IMR-90 (cell line): ENCODE measurements around the gene NPW. TPM values are rescaled to one million over a fixed set of nuclear protein-coding genes. Genes with fewer than 3 reads are reported as not detected.
"Not testable (repeated sequence)": the region's sequence is repeated elsewhere in the genome, so short reads cannot be mapped to it uniquely, and the experiment has no call there.

Source experiments
- ATAC-seq: fragments of 200-7000 bp; cut with Tn5 transposase; 2 replicates; pipeline ENCODE4 v1.9.1; 2020; ENCODE audit warnings: low read depth, mild to moderate bottlenecking, moderate library complexity
- BruUV-seq: library from RNA; stranded (reverse); fragments of 400-500 nt; replicated peaks from 2 replicates; lab custom pipeline; 2021; lab: Mats Ljungman, UMichigan
- CTCF ChIA-PET: fragments of 300-600 bp; formaldehyde crosslinking; extraction: SDS; loops from one replicate; lab custom pipeline; 2021; ENCODE audit warnings: antibody characterized with exemption; lab: Yijun Ruan, JAX
- POLR2A ChIA-PET: fragments of 300-600 bp; sonication (Branson Sonifier 250); formaldehyde crosslinking; loops from one replicate; lab custom pipeline; 2022; ENCODE audit warnings: antibody characterized with exemption; ENCODE audit not compliant: unreplicated experiment; lab: Charles Lee
- DNase-seq: peaks from one replicate; pipeline ENCODE4 v3.0.0; 2013
- H2AFZ ChIP-seq: replicated peaks from 2 replicates; pipeline ENCODE3; 2013; ENCODE audit warnings: low read length, mild to moderate bottlenecking; ENCODE audit not compliant: poor library complexity
- H2AK5ac ChIP-seq: 2 replicates; pipeline ENCODE4 v1.6.1; 2013; ENCODE audit warnings: low read depth, low read length, inconsistent platforms
- H2AK9ac ChIP-seq: replicated peaks from 2 replicates; pipeline ENCODE3; 2013; ENCODE audit warnings: mild to moderate bottlenecking, low read depth, low read length, moderate library complexity; ENCODE audit not compliant: poor library complexity
- H2BK120ac ChIP-seq: 2 replicates; pipeline ENCODE4 v1.6.1; 2013; ENCODE audit warnings: low read depth, low read length, inconsistent platforms
- H2BK15ac ChIP-seq: 3 replicates; pipeline ENCODE4 v1.6.1; 2013; ENCODE audit warnings: low read depth, low read length, inconsistent platforms
- H2BK20ac ChIP-seq: 2 replicates; pipeline ENCODE4 v1.6.1; 2013; ENCODE audit warnings: low read depth, mild to moderate bottlenecking, inconsistent platforms, low read length, moderate library complexity
- H2BK5ac ChIP-seq: 2 replicates; pipeline ENCODE4 v1.6.1; 2013; ENCODE audit warnings: mild to moderate bottlenecking, low read depth, low read length, inconsistent platforms; ENCODE audit not compliant: poor library complexity, severe bottlenecking
- H3K14ac ChIP-seq: replicated peaks from 2 replicates; pipeline ENCODE4 v1.6.1; 2013; ENCODE audit warnings: low read depth, low read length, inconsistent platforms
- H3K18ac ChIP-seq: 2 replicates; pipeline ENCODE4 v1.6.1; 2013; ENCODE audit warnings: low read depth, low read length, control low read depth
- H3K23ac ChIP-seq: 2 replicates; pipeline ENCODE4 v1.6.1; 2013; ENCODE audit warnings: low read depth, low read length, inconsistent platforms
- H3K27ac ChIP-seq: 2 replicates; pipeline ENCODE4 v1.5.1; 2013; ENCODE audit warnings: mild to moderate bottlenecking, control low read depth, low read length; ENCODE audit not compliant: insufficient read depth
- H3K27me3 ChIP-seq: 2 replicates; pipeline ENCODE4 v1.6.1; 2013; ENCODE audit warnings: low read length; ENCODE audit not compliant: control insufficient read depth, insufficient read depth
- H3K36me3 ChIP-seq: 2 replicates; pipeline ENCODE4 v1.6.1; 2013; ENCODE audit warnings: low read length, mixed read lengths; ENCODE audit not compliant: control insufficient read depth, insufficient read depth
- H3K4ac ChIP-seq: 2 replicates; pipeline ENCODE4 v1.6.1; 2013; ENCODE audit warnings: low read depth, low read length, inconsistent platforms
- H3K4me1 ChIP-seq: 2 replicates; pipeline ENCODE4 v1.6.1; 2013; ENCODE audit warnings: low read length, mixed read lengths; ENCODE audit not compliant: control insufficient read depth, insufficient read depth
- H3K4me2 ChIP-seq: 2 replicates; pipeline ENCODE4 v1.6.1; 2013; ENCODE audit warnings: low read depth, mild to moderate bottlenecking, control low read depth, low read length, moderate library complexity
- H3K4me3 ChIP-seq: 2 replicates; pipeline ENCODE4 v1.5.1; 2013; ENCODE audit warnings: low read depth, mild to moderate bottlenecking, control low read depth, low read length, moderate library complexity; ENCODE audit not compliant: insufficient read depth
- H3K56ac ChIP-seq: 2 replicates; pipeline ENCODE4 v1.6.1; 2013; ENCODE audit warnings: low read length, inconsistent platforms; ENCODE audit not compliant: insufficient read depth; ENCODE audit errors: extremely low read depth
- H3K79me1 ChIP-seq, 2 experiments: 2 replicates each; pipeline ENCODE4 v1.6.1; 2013; ENCODE audit warnings: low read length in 2 of 2, inconsistent platforms in 1 of 2, low read depth in 1 of 2
- H3K9ac ChIP-seq: 2 replicates; pipeline ENCODE4 v1.6.1; 2013; ENCODE audit warnings: low read depth, low read length, control low read depth
- H3K9me1 ChIP-seq: 2 replicates; pipeline ENCODE4 v1.6.1; 2013; ENCODE audit warnings: low read length, inconsistent platforms; ENCODE audit not compliant: insufficient read depth
- H3K9me3 ChIP-seq: 2 replicates; pipeline ENCODE4 v1.6.1; 2013; ENCODE audit warnings: low read length; ENCODE audit not compliant: control insufficient read depth, insufficient read depth
- H4K20me1 ChIP-seq: 2 replicates; pipeline ENCODE4 v1.6.1; 2013; ENCODE audit warnings: low read length, inconsistent platforms; ENCODE audit not compliant: insufficient read depth
- H4K5ac ChIP-seq: 2 replicates; pipeline ENCODE4 v1.6.1; 2013; ENCODE audit warnings: mild to moderate bottlenecking, low read depth, low read length, control low read depth
- H4K8ac ChIP-seq, 2 experiments: 2 replicates each; pipeline ENCODE4 v1.6.1; 2013; ENCODE audit warnings: low read depth in 2 of 2, low read length in 2 of 2, control low read depth in 1 of 2, inconsistent platforms in 1 of 2
- H4K91ac ChIP-seq: 2 replicates; pipeline ENCODE4 v1.6.1; 2013; ENCODE audit warnings: low read depth, low read length, inconsistent platforms; ENCODE audit not compliant: insufficient read depth
- WGBS, 2 experiments: methylation state at CpG; one replicate each; pipeline versions ENCODE4 v1.1.5 to v1.1.7; 2013; ENCODE audit warnings: missing lambda C conversion rate in 2 of 2; ENCODE audit not compliant: insufficient read length in 1 of 2; ENCODE audit errors: extremely low coverage in 2 of 2; 5-methylcytosine and 5-hydroxymethylcytosine counted together
- dilution Hi-C: fragments of 300-500 bp; cut with HindIII; formaldehyde crosslinking; loops from one replicate; pipeline ENCODE4 v1.14.3; 2018; ENCODE audit warnings: low sequenced_read_pairs; ENCODE audit not compliant: unreplicated experiment
- in situ Hi-C: fragments of 300-500 bp; cut with MboI; formaldehyde crosslinking; loops from 3 replicates; pipeline ENCODE4 v1.14.3; 2019; ENCODE audit warnings: low sequenced_read_pairs, inconsistent platforms, mixed read lengths
- intact Hi-C: fragments of 100-400 bp; cut with micrococcal nuclease; formaldehyde crosslinking; loops from 2 replicates; pipeline ENCODE4 v1.10.0; 2022
- polyA plus RNA-seq, 3 experiments: library from polyadenylated mRNA; depleted of rRNA; stranded (reverse); fragments of >200 nt; gene quantifications; 2 replicates each; pipeline ENCODE4 v1.2.3, GENCODE V29; 2012; ENCODE audit warnings: low replicate concordance in 1 of 3
- total RNA-seq: library from RNA; depleted of rRNA; stranded (reverse); fragments of >200 nt; gene quantifications from 2 replicates; pipeline ENCODE4 v1.2.3, GENCODE V29; 2012

Gene NPW
- total and polyA plus RNA-seq, 2 of the 4 experiments (the other 2 are of a cell fraction), result 0.18 to 2.0 TPM

DNA sequence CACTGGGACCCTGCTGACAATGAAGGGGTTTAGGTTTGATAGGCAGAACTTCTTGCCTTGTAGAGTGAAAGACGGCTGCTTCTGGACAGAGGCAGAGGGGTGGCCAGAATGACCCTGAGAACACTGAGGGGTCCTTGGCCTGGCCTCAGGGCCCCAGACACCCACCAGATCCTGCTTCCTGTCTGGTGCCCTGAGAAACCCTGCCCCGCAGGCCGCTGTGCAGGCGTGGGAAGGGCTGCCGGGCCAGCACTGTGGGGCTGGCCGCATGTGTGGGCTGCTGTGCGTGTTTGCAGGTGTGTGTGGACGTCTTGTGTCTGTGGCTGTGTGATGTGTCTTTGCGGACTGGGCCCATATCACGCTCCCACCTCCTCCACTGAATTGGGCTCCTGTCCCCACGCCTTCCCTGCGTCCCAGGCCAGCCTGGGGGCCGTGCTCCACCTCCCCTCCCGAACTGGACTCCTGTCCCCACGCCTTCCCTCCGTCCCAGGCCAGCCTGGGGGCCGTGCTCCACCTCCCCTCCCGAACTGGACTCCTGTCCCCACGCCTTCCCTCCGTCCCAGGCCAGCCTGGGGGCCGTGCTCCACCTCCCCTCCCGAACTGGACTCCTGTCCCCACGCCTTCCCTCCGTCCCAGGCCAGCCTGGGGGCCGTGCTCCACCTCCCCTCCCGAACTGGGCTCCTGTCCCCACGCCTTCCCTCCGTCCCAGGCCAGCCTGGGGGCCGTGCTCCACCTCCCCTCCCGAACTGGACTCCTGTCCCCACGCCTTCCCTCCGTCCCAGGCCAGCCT lies 14.5 kb downstream of the NPW start:
- H4K8ac ChIP-seq, result peak overlapping the region; percentile 80 to 100
- H3K14ac ChIP-seq, result peak overlapping the region; percentile 97
- H2BK120ac ChIP-seq, result peak overlapping the region; percentile 97
- peak overlapping the region; percentile 74 for H3K9ac ChIP-seq
- peak overlapping the region; percentile 99 for H2AK5ac ChIP-seq
- peak overlapping the region; percentile 94 for H2BK20ac ChIP-seq
- H4K20me1 ChIP-seq, H3K27me3 ChIP-seq, BruUV-seq, H3K9me3 ChIP-seq, in situ Hi-C loops, dilution Hi-C loops, intact Hi-C loops: not testable (repeated sequence)
- ChIA-PET POLR2A (interaction anchor here (1.2 kb wide), 1 partner anchor 11 kb away, joined by 6 read pairs; no protein-coding TSS in a partner anchor), CTCF (interaction anchor here (0.8 kb wide), 1 partner anchor 106 kb away, joined by 3 read pairs; no protein-coding TSS in a partner anchor)
- DNase-seq (peak; percentile 48), ATAC-seq (peak; percentile 7)
- H3K4me1 ChIP-seq, result peaks cover 55% of the 10 kb centered on the region
- peak overlapping the region; percentile 90 for H3K18ac ChIP-seq
- H3K4ac ChIP-seq, result peak overlapping the region; percentile 99
- H3K27ac ChIP-seq, result peak overlapping the region; percentile 100
- peak overlapping the region; percentile 100; the same call in 2 of the 3 replicates for H2BK15ac ChIP-seq
- H3K56ac ChIP-seq, result peak overlapping the region; percentile 98
- peaks cover 46% of the 10 kb centered on the region for H3K36me3 ChIP-seq
- peak overlapping the region; percentile 83 for H2AFZ ChIP-seq
- H3K23ac ChIP-seq, result peak overlapping the region; percentile 98
- peak overlapping the region; percentile 73 for H3K4me2 ChIP-seq
- H4K5ac ChIP-seq, result peak overlapping the region; percentile 88
- peak overlapping the region; percentile 100 for H4K91ac ChIP-seq
- 46% methylated on average over 3 of the region's 32 CpGs; no CpG with 5 or more reads in 1 of the 2 experiments for WGBS, 2 experiments
- H3K9me1 ChIP-seq, result peaks cover 15% of the 10 kb centered on the region
- H3K4me3 ChIP-seq, result peak overlapping the region; percentile 25; the same call in 1 of the 2 replicates
- H3K79me1 ChIP-seq, result peaks cover 19 to 75% of the 10 kb centered on the region in 2 experiments; a peak in 3 of 4 replicates
- H2BK5ac ChIP-seq, result peak overlapping the region; percentile 98
- peak overlapping the region; percentile 100 for H2AK9ac ChIP-seq
